ENCODE results near the gene ERC1.
"Not testable (repeated sequence)": the region's sequence is repeated elsewhere in the genome, so short reads cannot be mapped to it uniquely, and the experiment has no call there.

ERC1 gene

DNA sequence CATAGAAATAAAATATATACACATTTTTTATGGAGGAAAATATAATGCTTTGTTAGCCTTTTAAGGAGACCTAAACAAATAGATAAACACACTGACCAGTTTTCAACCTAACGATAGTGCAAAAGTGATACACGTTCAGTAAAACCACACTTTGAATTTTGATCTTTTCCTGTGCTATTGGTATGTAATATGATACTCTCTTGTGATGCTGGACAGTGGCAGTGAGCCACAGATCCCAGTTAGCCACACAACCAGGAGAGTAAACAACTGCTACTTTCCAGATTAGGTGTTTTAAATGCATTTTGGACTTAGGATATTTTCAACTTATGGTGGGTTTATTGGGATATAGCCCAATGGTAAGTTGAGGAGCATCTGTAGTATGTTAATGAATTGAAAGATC is 243.1 kb downstream of the ERC1 start:
- no peak for TF ChIP-seq CTCF (IDR thresholded peaks at IDR 0.05; ENCODE audit: low read depth, low read length)
- no peak overlapping the region for H3K4me3 ChIP-seq (replicated peaks in 1 of 2; ENCODE audit: low read depth in 2 of 2, low read length in 2 of 2)
- DNase-seq (ENCODE audit: low read depth in 2 of 2) = peak; percentile 6 to 28

DNA sequence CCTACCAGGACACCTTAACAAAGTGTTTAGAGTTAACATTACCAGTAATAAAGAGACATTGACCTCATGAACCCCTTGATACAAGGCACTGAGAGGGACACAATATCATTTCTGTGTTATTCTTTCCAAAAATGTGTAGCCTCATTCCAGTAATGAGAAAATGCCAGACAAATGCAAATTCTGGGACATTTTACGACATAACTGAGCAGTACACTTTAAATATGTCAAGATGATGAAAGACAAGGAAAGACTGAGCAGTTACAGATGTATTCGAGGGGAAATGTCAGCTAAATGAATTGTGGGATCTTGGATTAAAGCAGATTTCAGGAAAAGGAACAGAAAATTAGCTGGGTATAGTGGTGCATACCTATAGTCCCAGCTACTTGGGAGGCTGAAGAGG is 255.6 kb downstream of the ERC1 start:
- DNase-seq (ENCODE audit: low read depth in 2 of 2) = peak in 1 of 2 donors; percentile 1
- no peak for TF ChIP-seq CTCF (IDR thresholded peaks at IDR 0.05; ENCODE audit: low read depth, low read length)
- no peak overlapping the region for H3K4me3 ChIP-seq (replicated peaks in 1 of 2; ENCODE audit: low read depth in 2 of 2, low read length in 2 of 2)

GRCh38 chr12:1250641-1251040 is 259.6 kb downstream of the ERC1 start:
- no peak for TF ChIP-seq CTCF (IDR thresholded peaks at IDR 0.05; ENCODE audit: low read depth, low read length)
- H3K4me3 ChIP-seq (replicated peaks in 1 of 2; ENCODE audit: low read depth in 2 of 2, low read length in 2 of 2) = no peak overlapping the region
- no peak for DNase-seq (ENCODE audit: low read depth in 2 of 2)

GRCh38 chr12:1252758-1253157 is 261.7 kb downstream of the ERC1 start:
- DNase-seq (ENCODE audit: low read depth in 2 of 2) = no peak
- no peak for TF ChIP-seq CTCF (IDR thresholded peaks at IDR 0.05; ENCODE audit: low read depth, low read length)

DNA sequence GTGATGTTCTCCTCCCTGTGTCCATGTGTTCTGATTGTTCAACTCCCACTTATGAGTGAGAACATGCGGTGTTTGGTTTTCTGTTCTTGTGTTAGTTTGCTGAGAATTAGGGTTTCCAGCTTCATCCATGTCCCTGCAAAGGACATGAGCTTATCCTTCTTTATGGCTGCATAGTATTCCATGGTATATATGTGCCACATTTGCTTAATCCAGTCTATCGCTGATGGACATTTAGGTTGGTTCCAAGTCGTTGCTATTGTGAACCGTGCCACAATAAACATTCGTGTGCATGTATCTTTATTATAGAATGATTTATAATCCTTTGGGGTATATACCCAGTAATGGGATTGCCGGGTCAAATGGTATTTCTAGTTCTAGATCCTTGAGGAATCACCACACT is 264.1 kb downstream of the ERC1 start:
- DNase-seq (ENCODE audit: low read depth in 2 of 2); H3K4me3 ChIP-seq (replicated peaks in 1 of 2; ENCODE audit: low read depth in 2 of 2, low read length in 2 of 2): not testable (repeated sequence)

More at GRCh38 chr12:1252758-1253157, 261.7 kb downstream of the ERC1 start:
- no peak overlapping the region for H3K4me3 ChIP-seq (replicated peaks in 1 of 2; ENCODE audit: low read depth in 2 of 2, low read length in 2 of 2)

DNA sequence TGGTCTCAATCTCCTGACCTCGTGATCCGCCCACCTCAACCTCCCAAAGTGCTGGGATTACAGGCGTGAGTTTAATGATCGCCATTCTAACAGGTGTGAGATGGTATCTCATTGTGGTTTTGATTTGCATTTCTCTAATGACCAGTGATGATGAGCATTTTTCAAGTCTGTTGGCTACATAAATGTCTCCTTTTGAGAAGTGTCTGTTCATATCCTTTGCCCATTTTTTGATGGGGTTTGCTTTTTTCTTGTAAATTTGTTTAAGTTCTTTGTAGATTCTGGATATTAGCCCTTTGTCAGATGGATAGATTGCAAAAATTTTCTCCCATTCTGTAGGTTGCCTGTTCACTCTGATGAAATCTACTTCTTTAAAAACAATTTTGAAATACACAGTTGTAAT is 264.8 kb downstream of the ERC1 start:
- DNase-seq (ENCODE audit: low read depth in 2 of 2); H3K4me3 ChIP-seq (replicated peaks in 1 of 2; ENCODE audit: low read depth in 2 of 2, low read length in 2 of 2): not testable (repeated sequence)

DNA sequence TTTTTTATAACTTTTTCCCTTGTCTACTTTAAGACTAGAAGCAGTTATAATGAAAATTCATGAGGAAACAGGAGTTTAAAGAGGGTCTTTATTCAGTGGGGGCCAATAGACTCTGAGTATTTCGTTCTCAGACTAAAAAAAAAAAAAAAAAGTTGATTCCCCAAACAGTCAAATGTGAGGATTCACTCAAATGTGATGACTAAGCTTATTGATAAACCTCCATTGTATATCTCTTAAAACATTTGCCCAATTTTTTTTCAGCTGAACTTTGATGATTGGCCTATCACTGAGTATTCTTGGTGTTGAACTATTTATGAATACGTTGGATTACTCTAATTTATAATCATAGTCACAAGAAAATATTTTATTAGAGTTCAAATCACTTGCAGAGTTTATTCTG is 265.3 kb downstream of the ERC1 start:
- no peak overlapping the region for H3K4me3 ChIP-seq (replicated peaks in 1 of 2; ENCODE audit: low read depth in 2 of 2, low read length in 2 of 2)
- no peak for DNase-seq (ENCODE audit: low read depth in 2 of 2)
- TF ChIP-seq CTCF (IDR thresholded peaks at IDR 0.05; ENCODE audit: low read depth, low read length) = no peak

DNA sequence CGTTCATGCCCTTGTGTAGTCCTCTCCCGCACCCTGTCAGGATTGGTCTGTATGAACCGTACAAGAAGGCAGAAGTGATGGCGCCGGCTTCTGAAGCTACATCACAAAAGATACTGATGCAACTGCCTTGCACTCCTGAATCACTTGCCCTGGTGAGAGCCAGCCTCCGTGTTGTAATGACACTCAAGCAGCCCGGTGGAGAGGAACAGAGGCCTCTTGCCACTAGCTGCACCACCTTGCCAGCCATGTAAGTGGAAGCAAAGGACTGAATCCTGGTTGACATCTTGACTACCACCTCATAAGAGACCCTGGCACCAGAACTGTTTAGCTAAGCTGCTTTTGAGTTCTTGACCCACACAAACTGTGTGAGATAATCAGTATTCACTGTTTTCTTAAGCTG is 266.0 kb downstream of the ERC1 start:
- no peak overlapping the region for H3K4me3 ChIP-seq (replicated peaks in 1 of 2; ENCODE audit: low read depth in 2 of 2, low read length in 2 of 2)
- no peak for DNase-seq (ENCODE audit: low read depth in 2 of 2)
- no peak for TF ChIP-seq CTCF (IDR thresholded peaks at IDR 0.05; ENCODE audit: low read depth, low read length)

Data from cardiac fibroblast (primary cell).